ENCODE results near the gene DNAAF5.

DNA sequence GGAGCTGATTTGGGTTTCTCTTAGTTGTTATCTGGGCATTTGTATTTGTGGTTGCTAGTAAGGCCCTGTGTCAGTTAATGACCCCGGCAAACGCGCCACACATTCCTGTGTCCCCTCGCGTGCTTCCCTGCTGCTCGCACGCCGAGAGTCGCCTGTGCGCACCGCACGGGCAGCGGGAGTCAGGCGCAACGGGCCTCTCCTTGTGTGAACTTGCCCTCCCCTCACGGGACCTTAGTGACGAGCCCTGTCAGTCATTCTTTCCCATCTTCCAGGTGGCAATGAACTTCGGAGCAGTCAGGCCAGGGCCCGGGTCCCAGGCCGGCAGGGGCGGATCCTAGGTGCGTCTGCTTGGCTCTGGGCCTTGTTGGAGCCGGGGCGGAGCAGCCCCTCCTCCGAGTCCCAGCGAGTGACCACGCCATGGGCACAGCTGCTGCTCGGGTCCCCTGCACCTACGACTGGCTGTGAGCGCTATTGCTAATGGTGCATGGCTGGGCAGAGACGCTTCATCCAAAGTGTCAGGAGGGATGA is 13.0 kb downstream of the DNAAF5 start:
- TF ChIP-seq, protein P1, sequence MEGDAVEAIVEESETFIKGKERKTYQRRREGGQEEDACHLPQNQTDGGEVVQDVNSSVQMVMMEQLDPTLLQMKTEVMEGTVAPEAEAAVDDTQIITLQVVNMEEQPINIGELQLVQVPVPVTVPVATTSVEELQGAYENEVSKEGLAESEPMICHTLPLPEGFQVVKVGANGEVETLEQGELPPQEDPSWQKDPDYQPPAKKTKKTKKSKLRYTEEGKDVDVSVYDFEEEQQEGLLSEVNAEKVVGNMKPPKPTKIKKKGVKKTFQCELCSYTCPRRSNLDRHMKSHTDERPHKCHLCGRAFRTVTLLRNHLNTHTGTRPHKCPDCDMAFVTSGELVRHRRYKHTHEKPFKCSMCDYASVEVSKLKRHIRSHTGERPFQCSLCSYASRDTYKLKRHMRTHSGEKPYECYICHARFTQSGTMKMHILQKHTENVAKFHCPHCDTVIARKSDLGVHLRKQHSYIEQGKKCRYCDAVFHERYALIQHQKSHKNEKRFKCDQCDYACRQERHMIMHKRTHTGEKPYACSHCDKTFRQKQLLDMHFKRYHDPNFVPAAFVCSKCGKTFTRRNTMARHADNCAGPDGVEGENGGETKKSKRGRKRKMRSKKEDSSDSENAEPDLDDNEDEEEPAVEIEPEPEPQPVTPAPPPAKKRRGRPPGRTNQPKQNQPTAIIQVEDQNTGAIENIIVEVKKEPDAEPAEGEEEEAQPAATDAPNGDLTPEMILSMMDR (IDR thresholded peaks at IDR 0.05), result no peak
- no peak for TF ChIP-seq POLR2A (IDR thresholded peaks at IDR 0.05)

Data from uterus (tissue), 2 donors.